ENCODE measurements around the gene SPON1.

DNA sequence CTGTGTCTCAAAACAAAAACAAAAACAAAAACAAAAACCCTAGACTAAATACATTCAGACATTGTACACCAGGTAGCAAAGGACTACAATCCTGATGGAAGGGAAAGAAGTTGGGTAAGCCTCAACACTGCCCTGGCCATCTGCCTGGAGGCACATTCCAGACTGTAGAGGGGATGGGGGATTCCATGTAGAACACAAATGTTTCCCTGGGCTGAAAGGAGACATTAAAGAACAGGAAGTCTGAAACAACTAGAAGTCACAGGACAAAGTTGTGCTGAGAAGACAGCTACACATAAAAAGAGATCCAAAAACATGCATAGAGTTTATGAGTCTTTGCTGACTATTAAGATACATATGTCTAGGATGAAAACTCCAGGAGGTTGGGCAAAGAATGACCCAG is 312.6 kb downstream of the SPON1 start:
- no peak for TF ChIP-seq ARNT (IDR thresholded peaks at IDR 0.05)
- TF ChIP-seq SUZ12 (IDR thresholded peaks at IDR 0.05), result no peak
- TF ChIP-seq NFRKB (IDR thresholded peaks at IDR 0.05), result no peak
- TF ChIP-seq HDGF (IDR thresholded peaks at IDR 0.05; ENCODE audit: borderline replicate concordance), result no peak
- no peak for TF ChIP-seq BHLHE40 (IDR thresholded peaks at IDR 0.05; ENCODE audit: borderline replicate concordance)
- TF ChIP-seq SP1 (IDR thresholded peaks at IDR 0.05), result no peak
- no peak for TF ChIP-seq FOXK2 (IDR thresholded peaks at IDR 0.05)
- TF ChIP-seq LEF1 (IDR thresholded peaks at IDR 0.05; ENCODE audit: borderline replicate concordance), result no peak
- no peak for TF ChIP-seq FOXM1 (IDR thresholded peaks at IDR 0.05; ENCODE audit: borderline replicate concordance)
